Measurements from ENCODE around the gene SREBF1.

GRCh38 chr17:17866425-17866824, 29.6 kb upstream of the SREBF1 start:
- TF ChIP-seq POLR2A (IDR thresholded peaks at IDR 0.05), result no peak
- TF ChIP-seq, protein P1, sequence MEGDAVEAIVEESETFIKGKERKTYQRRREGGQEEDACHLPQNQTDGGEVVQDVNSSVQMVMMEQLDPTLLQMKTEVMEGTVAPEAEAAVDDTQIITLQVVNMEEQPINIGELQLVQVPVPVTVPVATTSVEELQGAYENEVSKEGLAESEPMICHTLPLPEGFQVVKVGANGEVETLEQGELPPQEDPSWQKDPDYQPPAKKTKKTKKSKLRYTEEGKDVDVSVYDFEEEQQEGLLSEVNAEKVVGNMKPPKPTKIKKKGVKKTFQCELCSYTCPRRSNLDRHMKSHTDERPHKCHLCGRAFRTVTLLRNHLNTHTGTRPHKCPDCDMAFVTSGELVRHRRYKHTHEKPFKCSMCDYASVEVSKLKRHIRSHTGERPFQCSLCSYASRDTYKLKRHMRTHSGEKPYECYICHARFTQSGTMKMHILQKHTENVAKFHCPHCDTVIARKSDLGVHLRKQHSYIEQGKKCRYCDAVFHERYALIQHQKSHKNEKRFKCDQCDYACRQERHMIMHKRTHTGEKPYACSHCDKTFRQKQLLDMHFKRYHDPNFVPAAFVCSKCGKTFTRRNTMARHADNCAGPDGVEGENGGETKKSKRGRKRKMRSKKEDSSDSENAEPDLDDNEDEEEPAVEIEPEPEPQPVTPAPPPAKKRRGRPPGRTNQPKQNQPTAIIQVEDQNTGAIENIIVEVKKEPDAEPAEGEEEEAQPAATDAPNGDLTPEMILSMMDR (IDR thresholded peaks at IDR 0.05), result no peak
